Panc1 (cell line): ENCODE measurements around the gene RCN2. TPM values are rescaled to one million over a fixed set of nuclear protein-coding genes. Genes with fewer than 3 reads are reported as not detected.

Experiments used
- ATAC-seq: fragments of 200-7000 bp; cut with Tn5 transposase; 2 replicates; pipeline ENCODE4 v1.9.1; 2020; ENCODE audit warnings: mild to moderate bottlenecking, moderate library complexity
- BruUV-seq: library from RNA; stranded (reverse); fragments of 400-500 nt; replicated peaks from 2 replicates; lab custom pipeline; 2021; lab: Mats Ljungman, UMichigan
- CTCF ChIA-PET: fragments of 300-600 bp; sonication (Branson Sonifier 250); formaldehyde crosslinking; loops from one replicate; lab custom pipeline; 2022; ENCODE audit warnings: antibody characterized with exemption; lab: Charles Lee
- POLR2A ChIA-PET: fragments of 300-600 bp; sonication (Branson Sonifier 250); formaldehyde crosslinking; loops from one replicate; lab custom pipeline; 2022; ENCODE audit warnings: antibody characterized with exemption; lab: Charles Lee
- DNase-seq: peaks from one replicate; pipeline ENCODE4 v3.0.0-alpha.2; 2010; ENCODE audit warnings: low read depth, low spot score
- H3K27ac ChIP-seq: 2 replicates; pipeline ENCODE4 v1.5.1; 2011; ENCODE audit warnings: mild to moderate bottlenecking, low read length, inconsistent platforms
- H3K27me3 ChIP-seq: fragments of 200-500 bp; sonication (Bioruptor generic); 2 replicates; pipeline ENCODE4 v1.6.0; 2014; ENCODE audit warnings: low read length, inconsistent platforms; ENCODE audit not compliant: control insufficient read depth, insufficient read depth
- H3K36me3 ChIP-seq: fragments of 200-500 bp; sonication (Bioruptor generic); 2 replicates; pipeline ENCODE4 v1.5.1; 2014; ENCODE audit warnings: inconsistent platforms, mild to moderate bottlenecking, low read length, moderate library complexity; ENCODE audit not compliant: control insufficient read depth, insufficient read depth
- H3K4me1 ChIP-seq: 2 replicates; pipeline ENCODE4 v1.5.1; 2011; ENCODE audit warnings: inconsistent platforms, mild to moderate bottlenecking, low read length, moderate library complexity; ENCODE audit not compliant: control insufficient read depth, insufficient read depth
- H3K4me3 ChIP-seq, 2 experiments: 2 replicates each; pipeline ENCODE4 v1.5.1; 2011 to 2012; ENCODE audit warnings: low read depth in 2 of 2, low read length in 2 of 2, mild to moderate bottlenecking in 2 of 2, inconsistent platforms in 1 of 2, moderate library complexity in 1 of 2
- H3K9me3 ChIP-seq: fragments of 200-500 bp; sonication (Bioruptor generic); 2 replicates; pipeline ENCODE4 v1.5.1; 2014; ENCODE audit warnings: low read depth, mild to moderate bottlenecking, inconsistent platforms, low read length, moderate library complexity; ENCODE audit not compliant: control insufficient read depth, insufficient read depth
- CTCF ChIP-seq: fragments of 450-650 bp; IDR thresholded peaks from 2 replicates; pipeline ENCODE4 v1.5.1; 2017; ENCODE audit warnings: mild to moderate bottlenecking
- POLR2AphosphoS5 ChIP-seq: IDR thresholded peaks from 2 replicates; pipeline ENCODE4 v1.6.1; 2012; ENCODE audit warnings: mild to moderate bottlenecking, low read depth, low read length, moderate library complexity
- REST ChIP-seq, 2 experiments: IDR thresholded peaks; 2 replicates each; pipeline ENCODE4 v1.6.1; 2011 to 2012; ENCODE audit warnings: low read depth in 2 of 2, control low read depth in 1 of 2, low read length in 1 of 2, mild to moderate bottlenecking in 1 of 2, moderate library complexity in 1 of 2; ENCODE audit not compliant: insufficient read depth in 1 of 2
- SIN3A ChIP-seq: IDR thresholded peaks from 2 replicates; pipeline ENCODE4 v1.6.1; 2012; ENCODE audit warnings: low read depth, mild to moderate bottlenecking, low read length, moderate library complexity, borderline replicate concordance; ENCODE audit not compliant: insufficient read depth
- TCF7L2 ChIP-seq: IDR thresholded peaks from 2 replicates; pipeline ENCODE4 v1.6.1; 2011; ENCODE audit warnings: mild to moderate bottlenecking, low read depth, low read length, inconsistent platforms
- in situ Hi-C: cut with HindIII; loops from 2 replicates; pipeline ENCODE4 v1.10.0; 2016; ENCODE audit warnings: low sequenced_read_pairs, low pct_unique_long_range_greater_than_20kb
- intact Hi-C: fragments of 100-400 bp; cut with micrococcal nuclease; formaldehyde crosslinking; loops from one replicate; pipeline ENCODE4 v1.10.0; 2022; ENCODE audit not compliant: unreplicated experiment
- total RNA-seq: library from RNA; stranded (reverse); gene quantifications from one replicate; pipeline ENCODE4 v1.2.1, GENCODE V29; 2021; ENCODE audit not compliant: unreplicated experiment

Gene RCN2
- total RNA-seq, 1 experiment from 2014 or later: 60.7 TPM

- CTCF ChIA-PET: no interaction called here
- H3K36me3 ChIP-seq: no peaks in the 10 kb centered on the region
- no peaks in the 10 kb centered on the region for H3K9me3 ChIP-seq
- POLR2A ChIA-PET: no interaction called here
- intact Hi-C loops: no loop called here
- TF ChIP-seq REST (IDR thresholded peaks at IDR 0.05; ENCODE audit: insufficient read depth in 1 of 2, low read depth in 2 of 2, low read length in 1 of 2) (no peak), TCF7L2 (no peak), POLR2AphosphoS5 (no peak), SIN3A (no peak), CTCF (no peak)
- H3K4me3 ChIP-seq: no peak overlapping the region
- H3K4me1 ChIP-seq: no peaks in the 10 kb centered on the region
- BruUV-seq: no TSS peak
- DNase-seq: no peak
- H3K27ac ChIP-seq: no peak overlapping the region
- in situ Hi-C loops: no loop called here
- no peak for ATAC-seq
- no peaks in the 10 kb centered on the region for H3K27me3 ChIP-seq
Observed at GRCh38 chr15:77002954-77003912, 71.7 kb downstream of the RCN2 start.

Other genes starting within 250 kb of the RCN2 start
- gene SCAPER, start 26.4 kb upstream of the RCN2 start, total RNA-seq: 15.3 TPM
- 0.46 TPM for gene PSTPIP1, start 63.4 kb downstream of the RCN2 start, total RNA-seq
- 130 TPM for gene TSPAN3, start 139.4 kb downstream of the RCN2 start, total RNA-seq